IPS DF 4.7 (cell line): Measurements from ENCODE around the gene ABL1.

Experiments used
- DNase-seq: peaks from one replicate; pipeline ENCODE4 v3.0.0-alpha.2; 2013; ENCODE audit warnings: low spot score; ENCODE audit errors: extremely low read depth

Gene ABL1

DNA sequence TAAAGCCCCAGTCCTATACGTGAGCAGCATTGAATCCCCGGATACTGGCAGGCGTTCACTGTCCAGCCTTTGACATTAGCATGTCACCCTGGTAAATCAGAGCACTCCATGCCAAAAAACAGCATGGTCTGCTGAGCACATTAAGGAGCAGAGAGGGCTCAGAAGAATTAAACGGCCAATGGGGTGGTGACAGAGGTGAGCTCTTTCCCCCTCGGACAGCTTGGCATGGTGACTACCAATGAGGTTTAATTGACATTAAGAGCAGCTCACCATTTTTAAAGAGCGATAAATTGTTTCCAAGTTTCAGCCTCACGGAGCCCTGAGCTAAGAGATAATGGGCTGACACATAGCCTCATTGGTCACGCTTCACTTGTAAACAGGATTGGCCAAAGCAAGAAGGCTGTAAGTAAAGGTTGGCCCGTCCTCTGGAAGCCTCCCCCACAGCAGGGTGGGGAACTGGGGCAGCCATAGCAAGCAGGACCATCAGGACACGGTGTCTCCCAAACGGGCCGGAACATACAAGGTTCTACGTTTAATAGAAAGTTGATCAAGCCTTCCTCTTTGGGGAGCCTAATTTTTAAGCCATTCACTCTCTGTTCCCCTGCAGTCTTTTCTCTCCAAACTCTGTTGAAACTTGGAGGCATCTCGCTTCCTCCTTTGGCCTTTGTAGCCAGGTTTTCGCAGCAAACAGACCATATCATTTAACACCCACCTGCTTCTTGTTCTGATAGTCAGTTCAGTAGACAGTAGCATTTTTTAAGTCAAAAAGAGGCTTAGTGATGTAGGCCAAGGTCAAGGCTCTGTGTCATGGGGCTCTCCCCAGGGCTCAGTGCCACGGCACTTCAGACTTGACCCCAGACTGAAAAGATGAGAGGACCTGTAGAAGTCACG is 35.7 kb downstream of the ABL1 start:
- DNase-seq, result no peak

GRCh38 chr9:130871395-130872062 is 36.5 kb downstream of the ABL1 start:
- no peak for DNase-seq

- no peak for DNase-seq
These were observed 37.0 kb downstream of the ABL1 start for GRCh38 chr9:130872093-130872492.

DNA sequence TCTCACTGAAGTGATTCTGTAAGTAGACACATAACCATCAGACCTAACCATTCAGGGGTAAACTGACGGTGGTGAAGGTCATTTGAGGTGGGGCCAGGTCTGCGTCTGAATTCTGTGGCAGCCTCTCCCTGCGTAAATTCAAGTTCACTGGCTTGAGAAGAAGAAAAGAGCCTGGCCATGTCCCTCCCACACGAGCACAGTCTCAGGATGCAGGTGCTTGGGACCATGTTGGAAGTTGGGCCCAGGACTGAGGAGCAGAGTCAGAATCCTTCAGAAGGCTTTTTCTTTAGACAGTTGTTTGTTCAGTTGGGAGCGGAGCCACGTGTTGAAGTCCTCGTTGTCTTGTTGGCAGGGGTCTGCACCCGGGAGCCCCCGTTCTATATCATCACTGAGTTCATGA is 37.5 kb downstream of the ABL1 start:
- no peak for DNase-seq

GRCh38 chr9:130872912-130873503 is 38.0 kb downstream of the ABL1 start:
- DNase-seq, result no peak

- DNase-seq, result no peak
These were observed 38.9 kb downstream of the ABL1 start for GRCh38 chr9:130873966-130874365.

DNA sequence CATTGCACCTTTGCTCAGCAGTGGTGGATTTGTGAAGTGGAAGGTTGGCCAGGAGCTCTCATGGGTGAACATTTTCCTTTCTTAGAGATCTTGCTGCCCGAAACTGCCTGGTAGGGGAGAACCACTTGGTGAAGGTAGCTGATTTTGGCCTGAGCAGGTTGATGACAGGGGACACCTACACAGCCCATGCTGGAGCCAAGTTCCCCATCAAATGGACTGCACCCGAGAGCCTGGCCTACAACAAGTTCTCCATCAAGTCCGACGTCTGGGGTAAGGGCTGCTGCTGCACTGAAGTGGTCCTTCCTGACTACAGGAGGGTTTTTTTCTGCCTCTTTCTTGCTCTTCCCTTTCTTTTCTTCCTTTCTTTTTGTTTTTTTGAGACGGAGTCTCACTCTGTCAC is 39.7 kb downstream of the ABL1 start:
- no peak for DNase-seq

GRCh38 chr9:130877300-130877699 is 42.2 kb downstream of the ABL1 start:
- no peak for DNase-seq

GRCh38 chr9:130878295-130878694 is 43.2 kb downstream of the ABL1 start:
- DNase-seq, result no peak

DNA sequence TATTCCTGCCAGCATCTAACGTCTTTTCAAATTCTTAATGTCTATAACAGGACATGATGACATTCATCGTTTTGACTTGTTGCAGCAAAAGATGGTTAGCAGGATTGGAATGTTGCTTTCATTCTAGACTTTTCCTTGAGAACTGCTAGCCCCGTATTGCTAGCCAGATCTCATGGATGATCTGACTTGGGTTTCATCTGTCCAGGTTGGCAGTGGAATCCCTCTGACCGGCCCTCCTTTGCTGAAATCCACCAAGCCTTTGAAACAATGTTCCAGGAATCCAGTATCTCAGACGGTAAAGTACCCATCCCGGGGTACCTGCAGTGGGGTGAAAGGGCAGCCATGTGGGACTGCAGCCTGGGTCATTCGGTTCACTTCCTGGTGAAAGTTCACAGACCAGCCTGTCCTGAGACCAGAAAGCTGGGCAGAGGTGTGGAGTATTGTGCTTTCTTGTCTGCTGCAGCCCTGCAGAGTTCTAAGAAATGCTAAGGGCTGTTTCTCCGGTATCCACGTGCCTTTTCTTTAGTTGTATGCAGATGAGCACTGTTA is 44.9 kb downstream of the ABL1 start:
- DNase-seq, result no peak

- no peak for DNase-seq
These were observed 45.7 kb downstream of the ABL1 start for GRCh38 chr9:130880599-130881220.

GRCh38 chr9:130881516-130881915 is 46.5 kb downstream of the ABL1 start:
- DNase-seq, result no peak

DNA sequence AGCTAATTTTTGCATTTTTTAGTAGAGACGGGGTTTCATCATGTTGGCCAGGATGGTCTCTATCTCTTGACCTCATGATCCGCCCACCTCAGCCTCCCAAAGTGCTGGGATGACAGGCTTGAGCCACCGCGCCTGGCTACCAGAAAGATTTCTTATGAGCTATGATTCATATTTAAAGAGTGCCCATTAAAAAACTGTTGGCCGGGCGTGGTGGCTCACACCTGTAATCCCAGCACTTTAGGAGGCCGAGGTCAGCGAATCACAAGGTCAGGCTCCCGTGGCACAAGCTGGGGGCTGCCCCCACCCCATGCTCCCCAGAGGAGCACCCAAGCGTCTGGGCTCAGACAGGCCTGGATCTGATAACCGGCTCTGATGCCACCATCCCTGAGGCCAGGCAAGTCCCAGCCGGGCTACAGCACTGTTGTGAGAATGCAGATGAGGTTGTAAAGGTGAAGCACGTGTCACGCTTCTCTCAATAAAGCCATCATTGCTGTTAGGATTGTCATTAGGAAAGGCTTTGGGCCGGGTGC is 47.7 kb downstream of the ABL1 start:
- DNase-seq, result no peak

DNA sequence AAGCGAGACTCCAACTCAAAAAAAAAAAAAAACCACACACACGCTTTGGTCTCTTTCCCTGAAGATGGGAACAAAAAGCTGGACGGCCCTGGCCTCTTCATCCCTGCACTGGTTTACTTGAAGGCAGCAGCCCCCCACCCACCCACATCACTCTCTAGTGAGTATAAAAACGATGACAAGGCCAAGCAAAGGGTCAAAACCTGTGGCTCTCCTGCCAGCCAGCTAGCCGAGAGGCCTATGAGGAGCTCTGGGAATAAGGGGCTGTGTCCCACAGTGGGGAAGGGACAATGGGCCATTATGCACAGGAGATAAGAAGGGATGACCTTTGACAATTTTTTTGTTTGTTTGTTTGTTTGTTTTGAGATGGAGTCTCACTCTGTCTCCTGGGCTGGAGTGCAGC is 48.4 kb downstream of the ABL1 start:
- no peak for DNase-seq

DNA sequence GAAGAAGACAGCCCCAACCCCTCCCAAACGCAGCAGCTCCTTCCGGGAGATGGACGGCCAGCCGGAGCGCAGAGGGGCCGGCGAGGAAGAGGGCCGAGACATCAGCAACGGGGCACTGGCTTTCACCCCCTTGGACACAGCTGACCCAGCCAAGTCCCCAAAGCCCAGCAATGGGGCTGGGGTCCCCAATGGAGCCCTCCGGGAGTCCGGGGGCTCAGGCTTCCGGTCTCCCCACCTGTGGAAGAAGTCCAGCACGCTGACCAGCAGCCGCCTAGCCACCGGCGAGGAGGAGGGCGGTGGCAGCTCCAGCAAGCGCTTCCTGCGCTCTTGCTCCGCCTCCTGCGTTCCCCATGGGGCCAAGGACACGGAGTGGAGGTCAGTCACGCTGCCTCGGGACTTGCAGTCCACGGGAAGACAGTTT is 49.1 kb downstream of the ABL1 start:
- no peak for DNase-seq

GRCh38 chr9:130884542-130885483 is 49.8 kb downstream of the ABL1 start:
- no peak for DNase-seq

GRCh38 chr9:130885484-130886375 is 50.7 kb downstream of the ABL1 start:
- DNase-seq, result no peak

DNA sequence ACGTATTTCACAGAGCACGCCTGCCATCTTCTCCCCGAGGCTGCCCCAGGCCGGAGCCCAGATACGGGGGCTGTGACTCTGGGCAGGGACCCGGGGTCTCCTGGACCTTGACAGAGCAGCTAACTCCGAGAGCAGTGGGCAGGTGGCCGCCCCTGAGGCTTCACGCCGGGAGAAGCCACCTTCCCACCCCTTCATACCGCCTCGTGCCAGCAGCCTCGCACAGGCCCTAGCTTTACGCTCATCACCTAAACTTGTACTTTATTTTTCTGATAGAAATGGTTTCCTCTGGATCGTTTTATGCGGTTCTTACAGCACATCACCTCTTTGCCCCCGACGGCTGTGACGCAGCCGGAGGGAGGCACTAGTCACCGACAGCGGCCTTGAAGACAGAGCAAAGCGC is 51.9 kb downstream of the ABL1 start:
- no peak for DNase-seq

DNA sequence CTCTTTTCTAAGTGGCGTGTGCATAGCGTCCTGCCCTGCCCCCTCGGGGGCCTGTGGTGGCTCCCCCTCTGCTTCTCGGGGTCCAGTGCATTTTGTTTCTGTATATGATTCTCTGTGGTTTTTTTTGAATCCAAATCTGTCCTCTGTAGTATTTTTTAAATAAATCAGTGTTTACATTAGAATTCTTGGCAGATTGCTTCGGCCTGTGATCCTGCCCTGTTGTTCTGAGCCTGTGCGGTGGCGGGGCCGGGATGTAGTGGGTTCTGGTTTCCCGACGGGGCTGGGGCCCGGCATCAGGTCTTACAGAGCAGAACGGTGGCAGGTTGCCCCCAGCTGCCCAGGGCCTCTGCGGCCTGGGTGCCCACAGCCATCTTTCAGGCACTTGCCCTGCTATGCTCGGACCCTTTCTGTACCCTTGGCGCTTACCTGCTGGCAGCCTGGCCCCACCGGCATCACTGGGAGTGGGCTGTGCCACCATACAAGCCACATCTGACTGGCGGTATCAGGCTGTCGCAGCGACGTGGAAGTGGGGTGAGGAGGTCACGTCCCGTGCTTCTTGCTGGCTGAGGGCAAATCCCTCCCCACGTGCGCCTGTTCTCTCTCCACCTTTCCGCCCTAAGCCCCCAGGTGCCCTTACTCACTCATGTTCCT is 52.6 kb downstream of the ABL1 start:
- DNase-seq, result no peak
